ENCODE data around the gene TEX101.
"Not testable (repeated sequence)": the region's sequence is repeated elsewhere in the genome, so short reads cannot be mapped to it uniquely, and the experiment has no call there.

Gene TEX101

GRCh38 chr19:43414554-43414953 is at the start of gene TEX101:
Gene TEX101, plus strand, starts transcription at chr19:43414890. Its CDS starts 1,030 bp downstream, at chr19:43415920.
- no peak for DNase-seq (ENCODE audit: low read depth in 2 of 2)

GRCh38 chr19:43365677-43366076 is 49.0 kb upstream of the TEX101 start:
- DNase-seq (ENCODE audit: low read depth in 2 of 2): not testable (repeated sequence)

- no peak for DNase-seq (ENCODE audit: low read depth in 2 of 2)
Observed at GRCh38 chr19:43367822-43368221, 46.9 kb upstream of the TEX101 start.

GRCh38 chr19:43368897-43369296 is 45.8 kb upstream of the TEX101 start:
- DNase-seq (ENCODE audit: low read depth in 2 of 2): not testable (repeated sequence)

- DNase-seq (ENCODE audit: low read depth in 2 of 2): no peak
Observed at GRCh38 chr19:43371909-43372308, 42.8 kb upstream of the TEX101 start.

GRCh38 chr19:43372462-43372861 is 42.2 kb upstream of the TEX101 start:
- no peak for DNase-seq (ENCODE audit: low read depth in 2 of 2)

GRCh38 chr19:43377624-43378023 is 37.1 kb upstream of the TEX101 start:
- not testable (repeated sequence) for DNase-seq (ENCODE audit: low read depth in 2 of 2)

- DNase-seq (ENCODE audit: low read depth in 2 of 2): no peak
Observed at GRCh38 chr19:43380008-43380407, 34.7 kb upstream of the TEX101 start.

- DNase-seq (ENCODE audit: low read depth in 2 of 2): no peak
Observed at GRCh38 chr19:43380771-43381386, 33.8 kb upstream of the TEX101 start.

- not testable (repeated sequence) for DNase-seq (ENCODE audit: low read depth in 2 of 2)
Observed at GRCh38 chr19:43382586-43383216, 32.0 kb upstream of the TEX101 start.

- DNase-seq (ENCODE audit: low read depth in 2 of 2): not testable (repeated sequence)
Observed at GRCh38 chr19:43383254-43383653, 31.4 kb upstream of the TEX101 start.

GRCh38 chr19:43383759-43384158 is 30.9 kb upstream of the TEX101 start:
- DNase-seq (ENCODE audit: low read depth in 2 of 2): not testable (repeated sequence)

- not testable (repeated sequence) for DNase-seq (ENCODE audit: low read depth in 2 of 2)
Observed at GRCh38 chr19:43390903-43391551, 23.7 kb upstream of the TEX101 start.

GRCh38 chr19:43391552-43391935 is 23.1 kb upstream of the TEX101 start:
- DNase-seq (ENCODE audit: low read depth in 2 of 2): not testable (repeated sequence)

GRCh38 chr19:43393501-43393900 is 21.2 kb upstream of the TEX101 start:
- DNase-seq (ENCODE audit: low read depth in 2 of 2): not testable (repeated sequence)

- no peak for DNase-seq (ENCODE audit: low read depth in 2 of 2)
Observed at GRCh38 chr19:43395561-43395960, 19.1 kb upstream of the TEX101 start.

GRCh38 chr19:43406297-43406696 is 8.4 kb upstream of the TEX101 start:
- DNase-seq (ENCODE audit: low read depth in 2 of 2): no peak

- no peak for DNase-seq (ENCODE audit: low read depth in 2 of 2)
Observed at GRCh38 chr19:43407416-43408005, 7.2 kb upstream of the TEX101 start.

GRCh38 chr19:43408043-43408442 is 6.6 kb upstream of the TEX101 start:
- no peak for DNase-seq (ENCODE audit: low read depth in 2 of 2)

GRCh38 chr19:43409415-43409814 is 5.3 kb upstream of the TEX101 start:
- no peak for DNase-seq (ENCODE audit: low read depth in 2 of 2)

- no peak for DNase-seq (ENCODE audit: low read depth in 2 of 2)
Observed at GRCh38 chr19:43412441-43412840, 2.2 kb upstream of the TEX101 start.

- DNase-seq (ENCODE audit: low read depth in 2 of 2): no peak
Observed at GRCh38 chr19:43416951-43417623, 2.4 kb downstream of the TEX101 start.

Data from stimulated activated CD4-positive, alpha-beta T cell treated with anti-CD3 and anti-CD28 coated beads, Interleukin-12 subunit alpha, Interleukin-12 subunit beta, amount 100 ng/mL, for 24 hours (primary cell).